Thyroid gland (tissue), 4 donors: ENCODE data around the gene FNDC3B. TPM values are rescaled to one million over a fixed set of nuclear protein-coding genes. Genes with fewer than 3 reads are reported as not detected.
A peak's percentile ranks its signal among the peaks of the same experiment; 100 is the strongest.

Experiments
- DNase-seq, 2 donors: peaks; one replicate each; pipeline ENCODE4 v3.0.0-alpha.2; 2019
- H3K27ac ChIP-seq, 3 donors: fragments of 200-600 bp; sonication (generic); 1 replicate in 2 of 3; 2 replicates in 1 of 3; pipeline ENCODE4 v1.5.1; 2016 to 2019; ENCODE audit warnings: mild to moderate bottlenecking in 1 of 3, moderate library complexity in 1 of 3
- H3K27me3 ChIP-seq: fragments of 200-600 bp; sonication (generic); one replicate; pipeline ENCODE4 v1.5.1; 2019
- H3K36me3 ChIP-seq, 2 donors: fragments of 200-600 bp; sonication (generic); one replicate each; pipeline ENCODE4 v1.5.1; 2016 to 2019
- H3K4me1 ChIP-seq, 2 donors: fragments of 200-600 bp; sonication (generic); one replicate each; pipeline ENCODE4 v1.5.1; 2017 to 2019
- H3K4me3 ChIP-seq, 3 donors: fragments of 200-600 bp; sonication (generic); replicated peaks in 1 of 3; 1 replicate in 2 of 3; 2 replicates in 1 of 3; pipeline ENCODE4 v1.5.1; 2016; ENCODE audit warnings: mild to moderate bottlenecking in 1 of 3
- H3K9me3 ChIP-seq: fragments of 200-600 bp; sonication (generic); one replicate; pipeline ENCODE4 v1.5.1; 2017
- CTCF ChIP-seq, 6 experiments: fragments of 200-600 bp in 3 of 6; fragments of 450-650 bp in 3 of 6; sonication (generic) in 3 of 6; IDR thresholded peaks; one replicate each; pipeline ENCODE4 v1.5.1; 2016 to 2019; ENCODE audit warnings: antibody characterized with exemption in 6 of 6, mild to moderate bottlenecking in 2 of 6, inconsistent platforms in 1 of 6, moderate library complexity in 1 of 6
- POLR2A ChIP-seq, 2 donors: fragments of 450-650 bp; IDR thresholded peaks; one replicate each; pipeline ENCODE4 v1.6.1; 2017; ENCODE audit warnings: antibody characterized with exemption in 2 of 2, mild to moderate bottlenecking in 2 of 2, moderate library complexity in 1 of 2
- WGBS, 2 donors: methylation state at CpG; one replicate each; pipeline ENCODE4 v1.1.5; 2017; 5-methylcytosine and 5-hydroxymethylcytosine counted together
- intact Hi-C: fragments of 100-400 bp; cut with DNase I; formaldehyde crosslinking; loops from one replicate; pipeline ENCODE4 v1.15.1; 2023
- total RNA-seq, 4 donors: library from RNA; depleted of rRNA; stranded (reverse); fragments of >200 nt; gene quantifications; one replicate each; pipeline ENCODE4 v1.2.3, GENCODE V29; 2016

Gene FNDC3B
- total RNA-seq, 4 donors from 2014 or later = 118 to 172 (median 146) TPM

GRCh38 chr3:172029425-172030098 lies 9.8 kb upstream of the FNDC3B start:
- no peak overlapping the region for H3K27ac ChIP-seq
- H3K36me3 ChIP-seq = no peaks in the 10 kb centered on the region
- H3K27me3 ChIP-seq = no peaks in the 10 kb centered on the region
- H3K4me1 ChIP-seq = no peaks in the 10 kb centered on the region
- H3K4me3 ChIP-seq = no peak overlapping the region
- DNase-seq = no peak
- 95 to 96% methylated on average over 3 of the region's 3 CpGs for WGBS, 2 donors
- no peak for TF ChIP-seq CTCF (IDR thresholded peaks at IDR 0.05)
- TF ChIP-seq POLR2A (IDR thresholded peaks at IDR 0.05) = no peak
- no peaks in the 10 kb centered on the region for H3K9me3 ChIP-seq
- intact Hi-C loops = no loop called here

DNA sequence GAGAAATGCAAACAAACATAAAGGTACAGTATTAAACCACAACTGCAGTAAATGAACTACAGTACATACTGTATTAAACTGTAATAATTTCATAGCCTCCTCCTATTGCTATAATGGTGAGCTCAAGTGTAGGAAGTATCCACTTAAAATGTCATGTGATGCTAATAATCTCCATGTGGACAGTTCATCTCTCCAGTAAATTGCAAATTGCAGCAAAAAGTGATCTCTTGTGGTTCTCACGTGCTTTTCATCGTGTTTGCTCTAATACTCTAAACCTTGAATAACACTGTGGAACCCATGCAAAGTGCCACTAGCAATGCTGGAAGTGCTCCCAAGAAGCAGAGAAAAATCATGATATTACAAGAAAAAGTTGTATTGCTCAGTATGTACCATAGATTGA lies 9.2 kb upstream of the FNDC3B start:
- 87 to 96% methylated on average over 2 of the region's 2 CpGs for WGBS, 2 donors
- H3K9me3 ChIP-seq = no peaks in the 10 kb centered on the region

GRCh38 chr3:172031996-172032395 lies 7.4 kb upstream of the FNDC3B start:
- Histone ChIP-seq H3K27ac (no peak overlapping the region), H3K36me3 (no peaks in the 10 kb centered on the region), H3K27me3 (no peaks in the 10 kb centered on the region), H3K4me3 (no peak overlapping the region), H3K4me1 (no peaks in the 10 kb centered on the region), H3K9me3 (no peaks in the 10 kb centered on the region)
- no peak for DNase-seq
- TF ChIP-seq CTCF (IDR thresholded peaks at IDR 0.05) (no peak), POLR2A (IDR thresholded peaks at IDR 0.05) (no peak)
- intact Hi-C loops = no loop called here
- WGBS, 2 donors = 88 to 93% methylated on average over 3 of the region's 3 CpGs

More for the DNA sequence above, 9.2 kb upstream of the FNDC3B start:
- intact Hi-C loops = no loop called here
- Histone ChIP-seq H3K27me3 (no peaks in the 10 kb centered on the region), H3K36me3 (no peaks in the 10 kb centered on the region), H3K4me3 (no peak overlapping the region), H3K27ac (no peak overlapping the region), H3K4me1 (no peaks in the 10 kb centered on the region)
- DNase-seq = no peak
- no peak for TF ChIP-seq POLR2A (IDR thresholded peaks at IDR 0.05)
- TF ChIP-seq CTCF (IDR thresholded peaks at IDR 0.05) = no peak

GRCh38 chr3:172033396-172033795 lies 6.0 kb upstream of the FNDC3B start:
- TF ChIP-seq POLR2A (IDR thresholded peaks at IDR 0.05) (no peak), CTCF (IDR thresholded peaks at IDR 0.05) (no peak)
- Histone ChIP-seq H3K27ac (no peak overlapping the region), H3K4me1 (peaks cover 0 to under 1% of the 10 kb centered on the region in 2 donors), H3K36me3 (no peaks in the 10 kb centered on the region), H3K4me3 (no peak overlapping the region), H3K27me3 (no peaks in the 10 kb centered on the region), H3K9me3 (no peaks in the 10 kb centered on the region)
- DNase-seq = no peak
- 92 to 95% methylated on average over 2 of the region's 2 CpGs for WGBS, 2 donors
- intact Hi-C loops = no loop called here

GRCh38 chr3:172034786-172035685 lies 4.3 kb upstream of the FNDC3B start:
- Histone ChIP-seq H3K36me3 (no peaks in the 10 kb centered on the region), H3K27me3 (no peaks in the 10 kb centered on the region), H3K4me1 (peaks cover 0 to 8% of the 10 kb centered on the region in 2 donors), H3K4me3 (no peak overlapping the region), H3K9me3 (no peaks in the 10 kb centered on the region), H3K27ac (no peak overlapping the region)
- WGBS, 2 donors = 73 to 78% methylated on average over 9 of the region's 9 CpGs
- TF ChIP-seq POLR2A (IDR thresholded peaks at IDR 0.05) (no peak), CTCF (IDR thresholded peaks at IDR 0.05) (peak in 4 of 6 experiments; percentile 51 to 65 (median 55))
- no peak for DNase-seq
- intact Hi-C loops = loop anchor here (5.0 kb wide), 1 partner anchor 297 kb away; no protein-coding TSS in a partner anchor
